Lower lobe of right lung (tissue), 2 donors: ENCODE measurements around the gene LDLRAD4. TPM values are rescaled to one million over a fixed set of nuclear protein-coding genes. Genes with fewer than 3 reads are reported as not detected.

Experiments
- ATAC-seq, 2 donors: fragments of 200-7000 bp; cut with Tn5 transposase; one replicate each; pipeline ENCODE4 v1.9.1; 2020 to 2022; ENCODE audit warnings: mild to moderate bottlenecking in 2 of 2, moderate library complexity in 2 of 2
- DNase-seq: peaks from one replicate; pipeline ENCODE4 v3.0.0-alpha.2; 2020
- H3K27ac ChIP-seq: fragments of 200-600 bp; one replicate; pipeline ENCODE4 v1.8.0; 2022
- H3K27me3 ChIP-seq: fragments of 200-600 bp; one replicate; pipeline ENCODE4 v1.8.0; 2022; ENCODE audit warnings: low read depth
- H3K36me3 ChIP-seq: fragments of 200-600 bp; one replicate; pipeline ENCODE4 v1.8.0; 2022; ENCODE audit warnings: mild to moderate bottlenecking
- H3K4me1 ChIP-seq: fragments of 200-600 bp; one replicate; pipeline ENCODE4 v1.8.0; 2022
- H3K4me3 ChIP-seq: fragments of 200-600 bp; one replicate; pipeline ENCODE4 v1.8.0; 2022; ENCODE audit warnings: mild to moderate bottlenecking
- H3K9me3 ChIP-seq: fragments of 200-600 bp; one replicate; pipeline ENCODE4 v1.8.0; 2022
- intact Hi-C: fragments of 100-400 bp; cut with DNase I; formaldehyde crosslinking; loops from one replicate; pipeline ENCODE4 v1.11.0; 2022
- total RNA-seq: library from RNA; stranded (reverse); fragmentation: NEBNext Ultra II Directional; extraction: Animal tissue kit (Norgen Biotek cat#: 25700); gene quantifications from one replicate; pipeline ENCODE4 v1.2.1, GENCODE V29; 2021
- TF ChIP-seq, protein P1 (sequence below): fragments of 200-600 bp; IDR thresholded peaks from one replicate; pipeline ENCODE4 v1.8.0; 2022; ENCODE audit warnings: antibody characterized with exemption, mild to moderate bottlenecking
- donor health status: DM: no; HTN: yes; CAD: no; lungs with severe emphysema.

Gene LDLRAD4
- total RNA-seq, 1 donor from 2014 or later, result 24.6 TPM

GRCh38 chr18:13296867-13297574 is 78.5 kb downstream of the LDLRAD4 start:
- ATAC-seq, result no peak
- Histone ChIP-seq H3K4me1 (no peaks in the 10 kb centered on the region), H3K27ac (no peak overlapping the region), H3K36me3 (no peaks in the 10 kb centered on the region), H3K9me3 (no peaks in the 10 kb centered on the region), H3K27me3 (no peaks in the 10 kb centered on the region), H3K4me3 (no peak overlapping the region)
- intact Hi-C loops, result no loop called here
- TF ChIP-seq, protein P1, sequence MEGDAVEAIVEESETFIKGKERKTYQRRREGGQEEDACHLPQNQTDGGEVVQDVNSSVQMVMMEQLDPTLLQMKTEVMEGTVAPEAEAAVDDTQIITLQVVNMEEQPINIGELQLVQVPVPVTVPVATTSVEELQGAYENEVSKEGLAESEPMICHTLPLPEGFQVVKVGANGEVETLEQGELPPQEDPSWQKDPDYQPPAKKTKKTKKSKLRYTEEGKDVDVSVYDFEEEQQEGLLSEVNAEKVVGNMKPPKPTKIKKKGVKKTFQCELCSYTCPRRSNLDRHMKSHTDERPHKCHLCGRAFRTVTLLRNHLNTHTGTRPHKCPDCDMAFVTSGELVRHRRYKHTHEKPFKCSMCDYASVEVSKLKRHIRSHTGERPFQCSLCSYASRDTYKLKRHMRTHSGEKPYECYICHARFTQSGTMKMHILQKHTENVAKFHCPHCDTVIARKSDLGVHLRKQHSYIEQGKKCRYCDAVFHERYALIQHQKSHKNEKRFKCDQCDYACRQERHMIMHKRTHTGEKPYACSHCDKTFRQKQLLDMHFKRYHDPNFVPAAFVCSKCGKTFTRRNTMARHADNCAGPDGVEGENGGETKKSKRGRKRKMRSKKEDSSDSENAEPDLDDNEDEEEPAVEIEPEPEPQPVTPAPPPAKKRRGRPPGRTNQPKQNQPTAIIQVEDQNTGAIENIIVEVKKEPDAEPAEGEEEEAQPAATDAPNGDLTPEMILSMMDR, result no peak
- DNase-seq, result no peak

DNA sequence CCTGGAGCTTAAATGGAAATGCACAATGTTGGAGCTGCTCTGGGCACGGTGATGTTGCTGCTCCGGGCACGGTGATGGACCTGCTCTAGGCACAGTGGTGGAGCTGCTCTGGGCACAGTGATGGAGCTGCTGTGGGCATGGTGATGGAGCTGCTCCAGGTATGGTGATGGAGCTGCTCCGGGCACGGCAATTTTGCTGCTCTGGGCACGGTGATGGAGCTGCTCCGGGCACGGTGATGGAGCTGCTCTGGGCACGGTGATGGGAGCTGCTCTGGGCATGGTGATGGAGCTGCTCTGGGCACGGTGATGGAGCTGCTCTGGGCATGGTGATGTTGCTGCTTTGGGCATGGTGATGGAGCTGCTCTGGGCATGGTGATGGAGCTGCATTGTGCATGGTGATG is 79.7 kb downstream of the LDLRAD4 start:
- peaks cover 10% of the 10 kb centered on the region for H3K4me1 ChIP-seq
- H3K36me3 ChIP-seq, result no peaks in the 10 kb centered on the region
- intact Hi-C loops, result no loop called here
- TF ChIP-seq, protein P1, result no peak
- H3K4me3 ChIP-seq, result no peak overlapping the region
- DNase-seq (no peak), ATAC-seq (no peak)
- H3K27ac ChIP-seq, result no peak overlapping the region
- H3K9me3 ChIP-seq, result no peaks in the 10 kb centered on the region
- H3K27me3 ChIP-seq, result no peaks in the 10 kb centered on the region

- peaks cover 10% of the 10 kb centered on the region for H3K4me1 ChIP-seq
- H3K9me3 ChIP-seq, result no peaks in the 10 kb centered on the region
- no peaks in the 10 kb centered on the region for H3K27me3 ChIP-seq
- TF ChIP-seq, protein P1, result no peak
- DNase-seq, result no peak
- H3K36me3 ChIP-seq, result no peaks in the 10 kb centered on the region
- no peak overlapping the region for H3K27ac ChIP-seq
- intact Hi-C loops, result no loop called here
- no peak overlapping the region for H3K4me3 ChIP-seq
- ATAC-seq, result no peak
Observed at GRCh38 chr18:13300029-13300428, 81.5 kb downstream of the LDLRAD4 start.

DNA sequence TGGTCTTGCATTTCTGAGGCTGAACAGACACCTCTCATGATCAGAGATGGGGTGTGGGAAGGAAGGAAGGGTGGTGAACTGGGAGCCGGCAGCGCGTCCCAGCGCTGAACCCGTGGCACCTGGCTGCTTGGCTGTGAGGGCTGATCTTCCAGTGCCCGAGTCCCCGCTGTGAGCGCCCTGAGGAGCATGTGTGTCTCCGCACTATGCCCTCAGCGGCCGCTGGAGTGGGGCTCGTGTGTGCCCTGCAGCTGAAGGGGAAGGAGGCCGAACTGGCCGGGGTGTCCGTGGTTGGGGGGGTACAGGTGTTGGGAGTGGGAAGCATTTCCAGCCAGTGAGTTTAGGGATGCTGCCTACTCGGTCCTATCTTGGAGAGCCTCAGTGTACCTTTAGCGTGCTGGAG is 82.2 kb downstream of the LDLRAD4 start:
- TF ChIP-seq, protein P1, result no peak
- intact Hi-C loops, result no loop called here

GRCh38 chr18:13302040-13302439 is 83.5 kb downstream of the LDLRAD4 start:
- Histone ChIP-seq H3K36me3 (no peaks in the 10 kb centered on the region), H3K27me3 (no peaks in the 10 kb centered on the region), H3K27ac (no peak overlapping the region), H3K4me1 (peaks cover 10% of the 10 kb centered on the region), H3K9me3 (peaks cover 5% of the 10 kb centered on the region), H3K4me3 (no peak overlapping the region)
- DNase-seq (no peak), ATAC-seq (no peak)
- TF ChIP-seq, protein P1, result no peak
- intact Hi-C loops, result no loop called here

More for the DNA sequence above, 82.2 kb downstream of the LDLRAD4 start:
- ATAC-seq (no peak), DNase-seq (no peak)
- H3K4me3 ChIP-seq, result no peak overlapping the region
- H3K36me3 ChIP-seq, result no peaks in the 10 kb centered on the region
- peaks cover 10% of the 10 kb centered on the region for H3K4me1 ChIP-seq
- no peaks in the 10 kb centered on the region for H3K27me3 ChIP-seq
- no peak overlapping the region for H3K27ac ChIP-seq
- peaks cover 3% of the 10 kb centered on the region for H3K9me3 ChIP-seq
